Vagina (tissue), 2 donors: Measurements from ENCODE around the gene LACTB.

ENCODE experiments used
- POLR2A ChIP-seq, 2 donors: fragments of 450-650 bp; IDR thresholded peaks; one replicate each; pipeline ENCODE4 v1.6.1; 2017; ENCODE audit warnings: antibody characterized with exemption in 2 of 2, mild to moderate bottlenecking in 2 of 2, moderate library complexity in 2 of 2
- POLR2AphosphoS5 ChIP-seq, 2 donors: sonication (generic); formaldehyde crosslinking; IDR thresholded peaks; one replicate each; pipeline ENCODE4 v1.9.0; 2017; ENCODE audit warnings: antibody characterized with exemption in 2 of 2, mild to moderate bottlenecking in 2 of 2, low read depth in 1 of 2; ENCODE audit not compliant: insufficient read depth in 1 of 2
- TF ChIP-seq, protein P1 (sequence below), 3 experiments: fragments of 450-650 bp in 2 of 3; fragments of 200-600 bp in 1 of 3; sonication (generic) in 1 of 3; IDR thresholded peaks; one replicate each; pipeline ENCODE4 v1.5.1; 2017 to 2019; ENCODE audit warnings: antibody characterized with exemption in 3 of 3, mild to moderate bottlenecking in 2 of 3, moderate library complexity in 2 of 3

DNA sequence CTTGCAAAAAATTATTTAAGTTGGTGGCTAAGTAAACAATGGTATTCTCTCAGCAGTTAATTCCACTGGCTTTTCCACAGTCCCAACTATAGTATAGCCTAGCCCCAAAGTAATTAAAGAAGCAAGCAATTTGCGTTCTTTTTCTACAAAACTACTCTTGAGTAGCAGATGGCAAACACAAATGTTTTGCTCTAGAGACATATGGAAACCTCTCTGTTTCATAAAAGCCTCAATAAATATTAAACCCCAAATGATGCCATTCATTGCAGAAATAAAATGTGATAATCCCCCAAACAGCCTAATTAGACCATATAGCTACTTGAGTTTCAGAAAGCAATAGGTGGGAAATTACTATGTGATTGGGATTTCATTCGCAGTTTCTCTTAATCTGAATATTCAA lies 59.1 kb downstream of the LACTB start:
- TF ChIP-seq, protein P1, sequence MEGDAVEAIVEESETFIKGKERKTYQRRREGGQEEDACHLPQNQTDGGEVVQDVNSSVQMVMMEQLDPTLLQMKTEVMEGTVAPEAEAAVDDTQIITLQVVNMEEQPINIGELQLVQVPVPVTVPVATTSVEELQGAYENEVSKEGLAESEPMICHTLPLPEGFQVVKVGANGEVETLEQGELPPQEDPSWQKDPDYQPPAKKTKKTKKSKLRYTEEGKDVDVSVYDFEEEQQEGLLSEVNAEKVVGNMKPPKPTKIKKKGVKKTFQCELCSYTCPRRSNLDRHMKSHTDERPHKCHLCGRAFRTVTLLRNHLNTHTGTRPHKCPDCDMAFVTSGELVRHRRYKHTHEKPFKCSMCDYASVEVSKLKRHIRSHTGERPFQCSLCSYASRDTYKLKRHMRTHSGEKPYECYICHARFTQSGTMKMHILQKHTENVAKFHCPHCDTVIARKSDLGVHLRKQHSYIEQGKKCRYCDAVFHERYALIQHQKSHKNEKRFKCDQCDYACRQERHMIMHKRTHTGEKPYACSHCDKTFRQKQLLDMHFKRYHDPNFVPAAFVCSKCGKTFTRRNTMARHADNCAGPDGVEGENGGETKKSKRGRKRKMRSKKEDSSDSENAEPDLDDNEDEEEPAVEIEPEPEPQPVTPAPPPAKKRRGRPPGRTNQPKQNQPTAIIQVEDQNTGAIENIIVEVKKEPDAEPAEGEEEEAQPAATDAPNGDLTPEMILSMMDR (IDR thresholded peaks at IDR 0.05) = no peak
- TF ChIP-seq POLR2A (IDR thresholded peaks at IDR 0.05) (no peak), POLR2AphosphoS5 (IDR thresholded peaks at IDR 0.05; ENCODE audit: insufficient read depth in 1 of 2, low read depth in 1 of 2) (no peak)
